SW480 (cell line): ENCODE data around the gene ATL3.
A peak's percentile ranks its signal among the peaks of the same experiment; 100 is the strongest.
"Not testable (repeated sequence)": the region's sequence is repeated elsewhere in the genome, so short reads cannot be mapped to it uniquely, and the experiment has no call there.

ENCODE experiments used
- DNase-seq: peaks from one replicate; pipeline ENCODE4 v3.0.0-alpha.2; 2016; ENCODE audit warnings: low spot score

ATL3 gene

GRCh38 chr11:63586451-63587166, 84.6 kb downstream of the ATL3 start:
- DNase-seq, result no peak

GRCh38 chr11:63583357-63583677, 87.9 kb downstream of the ATL3 start:
- peak; percentile 82 for DNase-seq

GRCh38 chr11:63581224-63581623, 90.0 kb downstream of the ATL3 start:
- not testable (repeated sequence) for DNase-seq

GRCh38 chr11:63578882-63579281, 92.3 kb downstream of the ATL3 start:
- not testable (repeated sequence) for DNase-seq

- no peak for DNase-seq
Observed at GRCh38 chr11:63574856-63575602, 96.1 kb downstream of the ATL3 start.
